ENCODE measurements around the gene MYF5.

MYF5 gene

DNA sequence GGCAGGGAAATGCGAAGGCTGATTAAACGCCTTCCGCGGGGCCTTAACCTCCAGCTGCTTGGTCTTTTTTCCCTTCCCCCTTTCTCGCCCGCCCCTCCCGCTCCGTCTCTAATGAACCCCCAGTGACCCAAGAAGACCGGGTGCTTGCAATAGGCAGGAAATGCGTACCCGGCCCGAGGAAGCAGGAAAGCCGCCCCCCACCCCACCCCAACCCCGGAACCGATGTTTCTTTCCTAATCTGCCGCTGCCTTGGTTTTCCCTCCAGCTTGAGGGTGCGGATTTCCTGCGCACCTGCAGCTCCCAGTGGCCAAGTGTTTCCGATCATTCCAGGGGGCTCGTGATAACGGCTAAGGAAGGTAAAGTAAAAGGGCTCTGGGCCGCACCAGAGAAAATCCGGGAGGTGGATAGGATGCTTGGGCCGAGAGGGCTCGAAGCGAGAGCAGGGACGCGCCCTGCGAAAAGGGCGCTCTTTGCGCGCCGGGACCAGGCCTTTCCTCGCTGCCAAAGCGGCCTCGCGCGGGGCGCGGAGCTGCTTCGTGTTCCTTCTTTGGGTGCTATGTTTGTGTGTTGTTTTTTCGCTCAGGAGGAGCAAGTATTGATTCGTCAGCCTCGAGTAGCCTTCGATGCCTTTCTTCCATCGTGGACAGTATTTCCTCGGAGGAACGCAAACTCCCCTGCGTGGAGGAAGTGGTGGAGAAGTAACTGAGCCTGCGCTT is 8.3 kb upstream of the MYF5 start:
- no peak for FAIRE-seq

DNA sequence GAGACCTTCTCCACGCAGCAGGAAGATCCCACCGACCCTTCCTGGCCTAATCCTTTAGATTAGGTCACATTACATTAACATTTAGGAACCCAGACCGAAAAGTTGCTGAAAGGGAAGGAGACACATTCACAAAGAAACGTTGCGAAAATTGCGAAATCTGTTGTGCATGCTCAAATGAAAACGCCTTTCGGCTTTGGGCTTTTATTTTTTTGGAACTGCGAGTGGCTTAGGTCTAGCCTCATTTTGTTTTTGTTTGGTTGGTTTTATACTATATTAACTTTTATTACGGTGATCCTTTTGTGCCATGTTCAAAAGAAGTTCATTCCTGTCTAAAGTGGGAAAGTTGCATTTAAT is 7.8 kb upstream of the MYF5 start:
- no peak for FAIRE-seq

GRCh38 chr12:80709811-80710726 is 6.6 kb upstream of the MYF5 start:
- no peak for FAIRE-seq

DNA sequence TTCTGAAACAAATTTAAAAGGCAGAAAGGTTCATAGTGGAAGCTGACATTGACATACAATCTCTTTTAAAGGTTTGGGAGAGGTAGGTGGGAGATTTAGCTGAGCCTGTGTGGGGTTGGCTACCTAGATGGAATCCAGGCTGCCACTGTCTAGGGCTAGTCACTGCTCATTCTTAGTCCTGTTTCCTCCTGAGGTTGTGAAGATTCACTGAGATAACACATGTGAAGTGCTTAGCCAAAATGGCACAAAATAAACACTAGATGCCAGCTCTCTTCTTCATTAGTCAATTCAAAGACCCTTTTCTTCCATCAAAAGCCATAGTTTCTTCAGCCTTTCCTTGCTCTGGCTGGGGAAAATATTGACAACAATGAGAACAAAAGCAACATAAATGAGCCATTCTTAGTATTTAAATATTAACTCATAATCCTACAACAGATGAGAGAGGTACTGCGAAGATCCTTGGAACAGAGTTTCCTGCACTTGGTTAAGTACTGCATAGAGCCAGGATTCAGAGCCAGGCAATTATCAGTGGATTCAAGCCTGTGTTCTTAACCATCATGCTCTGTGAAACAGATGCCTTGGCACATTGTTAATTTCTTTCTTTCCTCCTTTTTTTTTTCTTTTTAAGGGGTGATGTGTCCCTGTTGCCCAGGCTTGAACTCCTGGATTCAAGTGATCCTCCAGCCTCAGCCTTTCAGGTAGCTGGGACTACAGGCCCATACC is 5.8 kb upstream of the MYF5 start:
- no peak for FAIRE-seq

DNA sequence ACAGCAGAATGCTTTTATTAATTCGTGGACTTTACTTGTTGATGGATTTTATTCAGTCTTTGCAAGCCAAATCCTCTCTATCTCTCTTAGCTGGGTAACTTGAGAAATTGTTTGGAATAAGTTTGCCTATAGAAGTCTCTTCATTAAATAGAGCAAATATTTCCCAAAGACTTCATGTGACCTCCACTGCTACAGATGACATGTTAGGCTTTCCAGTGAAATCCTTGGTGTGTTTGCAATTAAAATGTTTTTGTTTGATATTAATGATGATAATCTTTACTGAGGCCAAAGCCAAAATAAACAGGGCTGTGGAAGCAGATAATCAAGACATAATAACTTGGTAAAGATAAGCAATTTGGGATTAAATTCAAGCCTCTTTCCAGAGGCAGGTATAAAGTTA is 4.8 kb upstream of the MYF5 start:
- no peak for FAIRE-seq

DNA sequence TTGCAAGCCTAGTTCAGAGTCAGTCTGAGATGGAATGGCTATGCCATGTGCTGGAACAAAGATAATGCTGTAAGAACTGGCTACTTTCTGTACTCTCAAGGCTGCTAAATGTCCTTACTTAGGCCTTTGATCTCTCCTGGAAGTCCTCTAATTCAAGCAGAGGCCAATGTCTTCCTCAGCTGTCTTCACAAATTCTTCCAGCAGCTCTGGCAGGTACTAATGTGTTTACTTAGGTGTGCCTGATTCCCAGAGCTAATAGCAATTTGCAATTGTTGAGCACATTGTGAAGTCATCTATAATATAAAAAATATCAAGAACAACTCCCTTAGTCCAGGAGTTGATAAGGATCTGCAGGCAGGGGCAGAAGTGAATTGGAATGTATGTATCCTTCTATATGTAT is 3.8 kb upstream of the MYF5 start:
- no peak for FAIRE-seq

DNA sequence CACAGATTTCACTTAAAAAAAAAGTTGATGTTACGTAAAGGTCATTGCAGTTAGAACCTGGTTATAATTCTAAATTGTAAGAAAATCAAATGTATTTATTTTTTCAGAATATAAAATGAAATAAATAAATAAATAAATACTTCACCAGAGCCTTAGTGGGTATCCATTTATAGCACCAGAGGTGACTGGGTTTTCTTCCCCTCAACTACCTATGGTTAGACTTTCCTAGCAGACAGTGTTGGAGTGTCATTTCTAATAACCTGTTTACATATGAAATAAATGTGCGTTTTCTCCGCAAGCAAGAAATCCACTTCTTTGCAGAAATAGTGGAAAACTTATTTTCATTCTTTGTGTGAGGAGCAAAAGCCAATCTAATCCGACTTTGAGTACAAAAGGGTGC is 3.3 kb upstream of the MYF5 start:
- no peak for FAIRE-seq

- no peak for FAIRE-seq
Observed at GRCh38 chr12:80714055-80714454, 2.7 kb upstream of the MYF5 start.

DNA sequence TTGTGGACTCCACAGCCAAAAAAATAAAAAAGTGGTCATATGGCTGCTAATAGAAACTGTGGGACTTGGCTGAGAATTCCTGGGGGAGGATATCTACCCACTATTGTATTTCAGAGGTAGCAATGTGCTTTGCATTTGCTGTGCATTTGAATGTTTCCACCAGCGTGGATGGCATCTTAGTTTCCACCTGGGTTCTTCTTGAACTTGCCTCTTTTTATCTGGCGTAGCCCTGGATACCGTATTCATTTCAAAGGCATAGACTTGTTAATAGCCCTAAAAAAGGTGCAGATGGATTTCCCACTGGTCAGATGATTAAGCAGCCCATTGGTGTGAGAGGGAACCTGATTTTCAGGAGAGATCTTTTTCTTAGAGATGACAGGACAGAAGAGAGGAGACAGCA is 1.9 kb upstream of the MYF5 start:
- FAIRE-seq = no peak

DNA sequence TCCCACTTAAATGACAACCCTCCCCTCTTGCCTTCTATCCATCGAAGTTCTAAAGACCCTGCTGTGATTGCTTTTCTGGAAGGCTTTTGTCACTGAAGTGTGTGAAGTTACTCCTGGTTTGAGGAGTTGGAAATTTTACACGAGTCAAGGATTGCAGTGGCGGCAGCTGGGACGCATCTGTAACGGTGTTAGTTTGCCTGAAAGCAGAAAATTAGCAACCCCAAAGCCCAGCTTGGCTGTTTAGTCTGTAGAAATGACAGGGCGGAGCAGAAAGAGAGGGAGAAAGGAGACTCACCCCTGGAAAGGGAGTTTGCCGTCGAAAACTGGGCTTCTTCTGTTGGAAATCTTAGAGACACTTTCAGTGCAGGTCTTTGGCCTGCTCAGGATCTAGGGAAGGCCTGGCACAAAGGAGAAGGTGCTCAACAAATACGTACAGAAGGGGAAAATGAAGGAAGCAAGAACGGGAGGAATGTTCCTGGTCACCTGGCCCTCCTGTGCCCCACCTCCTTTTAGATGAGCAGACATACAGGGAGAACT is 931 bp upstream of the MYF5 start:
- no peak for FAIRE-seq

GRCh38 chr12:80717856-80718255 is 1.1 kb downstream of the MYF5 start:
- FAIRE-seq = no peak

GRCh38 chr12:80720516-80720915 is 3.8 kb downstream of the MYF5 start:
- no peak for FAIRE-seq

- no peak for FAIRE-seq
Observed at GRCh38 chr12:80721326-80721725, 4.6 kb downstream of the MYF5 start.

GRCh38 chr12:80745851-80746505 is 29.3 kb downstream of the MYF5 start:
- no peak for FAIRE-seq

DNA sequence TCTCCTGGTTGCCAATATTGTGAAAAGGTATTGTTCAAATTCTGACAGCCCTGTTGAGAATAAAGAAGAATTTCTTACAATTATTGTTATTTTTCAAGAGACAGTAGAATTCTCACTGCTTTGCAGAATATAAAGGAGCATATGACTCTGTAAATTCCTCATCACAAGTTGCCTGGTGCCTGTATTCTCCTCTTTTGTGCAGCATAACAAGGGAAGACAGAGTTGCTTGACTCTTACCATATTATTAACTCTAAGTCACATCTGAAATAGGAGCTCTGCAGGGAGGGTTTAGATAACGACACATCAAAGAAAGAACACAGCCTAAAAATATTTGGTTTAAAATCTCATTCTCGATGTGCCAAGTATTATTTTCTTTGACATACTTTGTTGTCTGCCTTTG is 31.1 kb downstream of the MYF5 start:
- FAIRE-seq = no peak

DNA sequence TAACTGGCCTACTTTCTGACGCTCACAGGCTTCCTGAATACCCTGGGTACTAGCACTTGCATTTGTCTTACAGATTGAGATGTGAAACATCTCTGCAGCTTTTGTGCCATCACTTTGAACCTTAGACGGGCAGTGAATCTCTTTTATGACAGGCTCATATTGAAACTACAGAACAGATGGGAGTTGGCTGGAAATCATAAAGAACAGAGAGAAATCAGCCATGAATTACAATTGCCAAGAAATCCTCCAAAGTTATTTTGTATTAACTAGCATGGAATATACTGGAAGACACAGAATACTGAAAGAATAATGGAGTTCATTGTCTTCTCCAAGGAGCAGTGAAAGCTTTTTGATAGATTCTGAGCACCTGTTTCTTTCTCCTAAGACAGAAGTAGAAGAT is 32.7 kb downstream of the MYF5 start:
- FAIRE-seq = no peak

DNA sequence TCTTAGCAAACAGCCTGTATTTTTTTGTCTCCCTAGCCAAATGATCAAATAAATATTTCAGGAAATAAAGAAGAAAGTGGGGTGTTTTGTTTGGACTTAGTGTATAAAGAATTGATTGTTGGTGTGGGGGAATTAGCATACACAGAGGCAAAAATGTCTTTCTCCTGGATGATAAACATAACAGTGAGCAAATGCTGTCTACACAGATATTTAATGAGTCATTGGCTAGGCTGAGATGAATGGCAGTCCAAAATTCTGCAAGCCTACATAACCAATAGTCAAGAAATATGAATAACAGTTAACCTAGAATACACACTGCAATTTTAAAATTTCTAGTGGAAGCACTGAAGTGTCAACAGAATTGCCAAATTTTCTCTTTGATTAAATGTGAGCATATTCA is 35.8 kb downstream of the MYF5 start:
- no peak for FAIRE-seq

DNA sequence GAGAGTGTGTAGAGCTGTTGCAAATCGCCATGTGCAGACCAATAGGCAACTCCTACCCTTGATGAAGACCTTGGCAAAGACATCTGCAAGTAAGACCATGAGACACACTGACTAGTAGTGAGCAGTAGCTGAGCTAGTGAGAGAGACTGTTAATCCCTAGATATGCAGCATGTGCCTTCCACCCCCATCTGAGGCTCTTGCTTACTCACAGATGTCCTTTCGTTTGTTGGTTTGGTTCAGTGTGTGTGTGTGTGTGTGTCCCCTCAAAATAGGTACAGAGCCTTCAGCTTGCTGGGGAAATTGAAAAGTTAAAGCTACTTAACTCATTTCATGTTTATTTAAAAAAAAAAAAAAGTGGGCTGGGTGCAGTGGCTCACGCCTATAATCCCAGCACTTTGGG is 37.6 kb downstream of the MYF5 start:
- no peak for FAIRE-seq

GRCh38 chr12:80756875-80757274 is 40.2 kb downstream of the MYF5 start:
- no peak for FAIRE-seq

DNA sequence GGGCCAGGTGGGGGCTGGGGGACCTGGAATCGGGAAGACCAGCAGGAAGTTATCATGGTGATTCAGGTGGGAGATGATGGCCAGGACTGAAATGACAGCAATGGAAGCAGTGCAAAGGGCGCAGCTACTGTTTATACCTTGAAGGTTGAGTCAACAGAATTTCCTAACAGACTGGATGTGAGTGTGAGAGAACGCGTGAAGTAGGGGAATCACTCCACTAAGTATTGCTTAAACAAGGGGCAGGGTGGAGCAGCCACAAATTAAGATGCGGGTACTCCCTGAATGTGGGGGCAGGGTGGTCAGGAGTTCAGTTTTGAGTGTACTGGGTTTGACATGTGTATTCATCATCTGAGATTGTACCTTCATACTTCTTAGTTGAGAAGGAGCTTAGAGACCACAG is 45.1 kb downstream of the MYF5 start:
- no peak for FAIRE-seq

GRCh38 chr12:80763874-80764273 is 47.2 kb downstream of the MYF5 start:
- peak; percentile 94 for FAIRE-seq

- FAIRE-seq = no peak
Observed at GRCh38 chr12:80766210-80766609, 49.5 kb downstream of the MYF5 start.

GRCh38 chr12:80766897-80767296 is 50.2 kb downstream of the MYF5 start:
- FAIRE-seq = no peak

Data from endometrium (tissue), 2 donors.